B cell (primary cell): Measurements from ENCODE around the gene KIF26B. TPM values are rescaled to one million over a fixed set of nuclear protein-coding genes. Genes with fewer than 3 reads are reported as not detected.

Experiments
- ATAC-seq: fragments of 200-7000 bp; cut with Tn5 transposase; one replicate; pipeline ENCODE4 v1.10.0; 2021; ENCODE audit warnings: low read depth, mild to moderate bottlenecking, moderate number of reproducible peaks, moderate library complexity
- CTCF ChIA-PET: fragments of 350-600 bp; sonication (Branson Sonifier 250); formaldehyde crosslinking; loops from one replicate; lab custom pipeline; 2021; ENCODE audit warnings: antibody characterized with exemption, inconsistent platforms; lab: Charles Lee
- POLR2A ChIA-PET: fragments of 350-600 bp; sonication (Branson Sonifier 250); formaldehyde crosslinking; loops from one replicate; lab custom pipeline; 2021; ENCODE audit warnings: antibody characterized with exemption; lab: Charles Lee
- DNase-seq: peaks from one replicate; pipeline ENCODE4 v3.0.0; 2013
- H2AFZ ChIP-seq: 2 replicates; pipeline ENCODE4 v1.6.1; 2012; ENCODE audit warnings: mild to moderate bottlenecking, low read depth, low read length; ENCODE audit not compliant: insufficient read depth, poor library complexity, severe bottlenecking
- H3K27ac ChIP-seq, 2 donors: 1 replicate in 1 of 2; 2 replicates in 1 of 2; pipeline ENCODE4 v1.5.1; 2012 to 2013; ENCODE audit warnings: low read length in 2 of 2, mild to moderate bottlenecking in 2 of 2, moderate library complexity in 1 of 2
- H3K27me3 ChIP-seq, 4 experiments: fragments of 200-600 bp in 1 of 4; sonication (generic) in 1 of 4; replicated peaks in 1 of 4; 1 replicate in 2 of 4; 2 replicates in 2 of 4; pipeline versions ENCODE4 v1.6.1 to v1.7.0; 2013 to 2016; ENCODE audit warnings: low read length in 3 of 4, mild to moderate bottlenecking in 2 of 4, mixed read lengths in 1 of 4, moderate library complexity in 1 of 4; ENCODE audit not compliant: insufficient read depth in 4 of 4, control insufficient read depth in 3 of 4; ENCODE audit errors: control extremely low read depth in 1 of 4
- H3K36me3 ChIP-seq, 2 experiments: replicated peaks in 1 of 2; 1 replicate in 1 of 2; 2 replicates in 1 of 2; pipeline versions ENCODE4 v1.6.1 to v1.7.1; 2013; ENCODE audit warnings: low read length in 1 of 2; ENCODE audit not compliant: insufficient read depth in 2 of 2, control insufficient read depth in 1 of 2; ENCODE audit errors: control extremely low read depth in 1 of 2, extremely low read depth in 1 of 2
- H3K4me1 ChIP-seq, 2 donors: fragments of 200-600 bp in 1 of 2; sonication (generic) in 1 of 2; 1 replicate in 1 of 2; 2 replicates in 1 of 2; pipeline versions ENCODE4 v1.5.1 to v1.6.1; 2013 to 2017; ENCODE audit warnings: low read length in 2 of 2; ENCODE audit not compliant: control insufficient read depth in 2 of 2, insufficient read depth in 2 of 2
- H3K4me2 ChIP-seq: replicated peaks from 2 replicates; pipeline ENCODE3; 2012; ENCODE audit warnings: mild to moderate bottlenecking, low read depth, low read length; ENCODE audit not compliant: poor library complexity, severe bottlenecking
- H3K4me3 ChIP-seq, 5 experiments: fragments of 200-600 bp in 1 of 5; sonication (generic) in 1 of 5; 1 replicate in 3 of 5; 2 replicates in 2 of 5; pipeline versions ENCODE4 v1.5.1 to v1.7.0; 2011 to 2016; ENCODE audit warnings: low read length in 4 of 5, mild to moderate bottlenecking in 4 of 5, low read depth in 2 of 5, control low read depth in 1 of 5, moderate library complexity in 1 of 5; ENCODE audit not compliant: insufficient read depth in 1 of 5; ENCODE audit errors: control extremely low read depth in 1 of 5, extremely low read depth in 1 of 5
- H3K79me2 ChIP-seq: fragments of 200-600 bp; sonication (generic); one replicate; pipeline ENCODE4 v1.6.0; 2016; ENCODE audit warnings: low read length; ENCODE audit not compliant: control insufficient read depth, insufficient read depth
- H3K9ac ChIP-seq: fragments of 200-600 bp; sonication (generic); 2 replicates; pipeline ENCODE4 v1.6.1; 2017; ENCODE audit warnings: mild to moderate bottlenecking, low read length, moderate library complexity
- H3K9me3 ChIP-seq, 3 donors: one replicate each; pipeline versions ENCODE4 v1.6.1 to v1.7.1; 2013; ENCODE audit warnings: low read length in 2 of 3; ENCODE audit not compliant: control insufficient read depth in 2 of 3, insufficient read depth in 1 of 3; ENCODE audit errors: control extremely low read depth in 1 of 3
- H4K20me1 ChIP-seq: 2 replicates; pipeline ENCODE4 v1.6.0; 2012; ENCODE audit warnings: mild to moderate bottlenecking, low read length; ENCODE audit not compliant: insufficient read depth, control insufficient read depth, poor library complexity, severe bottlenecking
- H3K27ac Mint-ChIP-seq: one replicate; pipeline ENCODE4 v1.8.0; 2021; ENCODE audit warnings: mixed read lengths
- H3K27me3 Mint-ChIP-seq: one replicate; pipeline ENCODE4 v1.8.0; 2021; ENCODE audit warnings: mixed read lengths
- H3K4me1 Mint-ChIP-seq: one replicate; pipeline ENCODE4 v1.8.0; 2021; ENCODE audit warnings: mixed read lengths
- H3K4me3 Mint-ChIP-seq: one replicate; pipeline ENCODE4 v1.8.0; 2021; ENCODE audit warnings: mixed read lengths
- H3K9me3 Mint-ChIP-seq: one replicate; pipeline ENCODE4 v1.8.0; 2022; ENCODE audit warnings: mixed read lengths; ENCODE audit not compliant: insufficient read depth
- EZH2 ChIP-seq: IDR thresholded peaks from 2 replicates; pipeline ENCODE4 v1.6.1; 2012; ENCODE audit warnings: borderline replicate concordance, low read depth, mild to moderate bottlenecking, moderate library complexity, low read length; ENCODE audit not compliant: insufficient read depth, poor library complexity, severe bottlenecking
- WGBS: methylation state at CpG from one replicate; pipeline ENCODE4 v1.1.5; 2013; ENCODE audit warnings: missing lambda C conversion rate; ENCODE audit not compliant: insufficient coverage; 5-methylcytosine and 5-hydroxymethylcytosine counted together
- intact Hi-C: fragments of 100-400 bp; cut with micrococcal nuclease; formaldehyde crosslinking; loops from one replicate; pipeline ENCODE4 v1.10.0; 2022
- polyA plus RNA-seq: library from polyadenylated mRNA; depleted of rRNA; stranded (reverse); fragments of >200 nt; gene quantifications from 2 replicates; pipeline ENCODE4 v1.2.3, GENCODE V29; 2012
- total RNA-seq, 2 donors: library from RNA; stranded (reverse); fragments of 120-200 nt in 1 of 2; gene quantifications; 1 replicate in 1 of 2; 2 replicates in 1 of 2; pipeline versions ENCODE4 v1.2.3 to v1.2.4, GENCODE V29; 2013 to 2022
- TF ChIP-seq, protein P1 (sequence below): fragments of 200-600 bp; IDR thresholded peaks from one replicate; pipeline ENCODE4 v1.8.0; 2022; ENCODE audit warnings: antibody characterized with exemption, mild to moderate bottlenecking

Gene KIF26B
- total and polyA plus RNA-seq, 2 donors (not counting 1 experiment from before 2014, with no cell fraction given), result 0.62 TPM; not detected in 1

DNA sequence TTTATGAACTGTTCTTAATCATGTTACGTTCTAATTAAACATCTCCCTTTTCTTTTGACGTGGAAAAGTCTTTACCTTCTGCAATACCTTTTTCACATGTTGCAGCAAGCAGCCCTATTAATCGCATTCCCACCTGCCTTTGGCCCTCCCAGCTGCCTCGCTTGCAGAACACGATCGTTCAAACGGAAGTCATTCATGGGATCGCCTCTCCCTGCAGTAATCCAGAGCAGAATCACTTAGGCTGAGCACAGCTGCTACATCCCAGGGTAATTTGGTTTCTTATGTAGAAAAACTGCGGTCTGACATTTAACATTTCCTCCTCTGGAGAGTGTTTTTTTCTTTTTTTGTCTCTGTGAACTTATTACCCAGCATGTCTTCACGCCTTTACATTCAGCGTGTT lies 206.3 kb downstream of the KIF26B start:
- H3K9ac ChIP-seq, result no peak overlapping the region
- POLR2A ChIA-PET, result no interaction called here
- Mint-ChIP-seq H3K9me3 (no peaks in the 10 kb centered on the region), H3K27me3 (no peaks in the 10 kb centered on the region), H3K4me1 (no peaks in the 10 kb centered on the region), H3K27ac (no peak overlapping the region), H3K4me3 (no peak overlapping the region)
- 94% methylated on average over 10 of the region's 11 CpGs for WGBS
- H3K4me1 ChIP-seq, result no peaks in the 10 kb centered on the region
- H3K4me3 ChIP-seq, result no peak overlapping the region
- ATAC-seq, result no peak
- no peaks in the 10 kb centered on the region for H3K27me3 ChIP-seq
- DNase-seq, result no peak
- no peaks in the 10 kb centered on the region for H3K9me3 ChIP-seq
- TF ChIP-seq, protein P1, sequence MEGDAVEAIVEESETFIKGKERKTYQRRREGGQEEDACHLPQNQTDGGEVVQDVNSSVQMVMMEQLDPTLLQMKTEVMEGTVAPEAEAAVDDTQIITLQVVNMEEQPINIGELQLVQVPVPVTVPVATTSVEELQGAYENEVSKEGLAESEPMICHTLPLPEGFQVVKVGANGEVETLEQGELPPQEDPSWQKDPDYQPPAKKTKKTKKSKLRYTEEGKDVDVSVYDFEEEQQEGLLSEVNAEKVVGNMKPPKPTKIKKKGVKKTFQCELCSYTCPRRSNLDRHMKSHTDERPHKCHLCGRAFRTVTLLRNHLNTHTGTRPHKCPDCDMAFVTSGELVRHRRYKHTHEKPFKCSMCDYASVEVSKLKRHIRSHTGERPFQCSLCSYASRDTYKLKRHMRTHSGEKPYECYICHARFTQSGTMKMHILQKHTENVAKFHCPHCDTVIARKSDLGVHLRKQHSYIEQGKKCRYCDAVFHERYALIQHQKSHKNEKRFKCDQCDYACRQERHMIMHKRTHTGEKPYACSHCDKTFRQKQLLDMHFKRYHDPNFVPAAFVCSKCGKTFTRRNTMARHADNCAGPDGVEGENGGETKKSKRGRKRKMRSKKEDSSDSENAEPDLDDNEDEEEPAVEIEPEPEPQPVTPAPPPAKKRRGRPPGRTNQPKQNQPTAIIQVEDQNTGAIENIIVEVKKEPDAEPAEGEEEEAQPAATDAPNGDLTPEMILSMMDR, result no peak
- TF ChIP-seq EZH2, result no peak
- H3K4me2 ChIP-seq, result no peak overlapping the region
- no peaks in the 10 kb centered on the region for H3K79me2 ChIP-seq
- intact Hi-C loops, result no loop called here
- CTCF ChIA-PET, result no interaction called here
- no peak overlapping the region for H2AFZ ChIP-seq
- no peak overlapping the region for H3K27ac ChIP-seq
- no peaks in the 10 kb centered on the region for H3K36me3 ChIP-seq
- no peaks in the 10 kb centered on the region for H4K20me1 ChIP-seq

DNA sequence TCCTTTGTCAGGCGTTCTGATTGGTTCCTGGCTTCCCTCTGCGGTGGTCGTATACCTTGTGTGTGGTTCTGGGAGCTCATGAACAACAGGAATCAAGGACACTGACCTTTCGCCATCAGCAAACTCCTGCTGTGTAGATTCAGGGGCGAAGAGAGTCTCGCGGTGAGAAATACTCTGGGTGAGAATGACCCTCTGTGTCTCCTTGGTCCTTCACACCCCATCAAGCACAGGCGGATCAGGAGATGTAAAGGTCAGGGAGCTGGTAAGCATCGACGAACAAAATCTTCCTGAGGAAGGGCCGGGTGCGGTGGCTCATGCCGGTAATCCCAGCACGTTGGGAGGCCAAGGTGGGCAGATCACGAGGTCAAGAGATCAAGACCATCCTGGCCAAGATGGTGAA lies 207.2 kb downstream of the KIF26B start:
- no peaks in the 10 kb centered on the region for H3K27me3 Mint-ChIP-seq
- H3K4me1 ChIP-seq, result no peaks in the 10 kb centered on the region
- H2AFZ ChIP-seq, result no peak overlapping the region
- intact Hi-C loops, result no loop called here
- H3K27me3 ChIP-seq, result no peaks in the 10 kb centered on the region
- no peak overlapping the region for H3K27ac Mint-ChIP-seq
- H3K4me2 ChIP-seq, result no peak overlapping the region
- H3K4me3 Mint-ChIP-seq, result no peak overlapping the region
- no peaks in the 10 kb centered on the region for H4K20me1 ChIP-seq
- no peak overlapping the region for H3K27ac ChIP-seq
- H3K4me1 Mint-ChIP-seq, result no peaks in the 10 kb centered on the region
- ATAC-seq (no peak), DNase-seq (no peak)
- H3K36me3 ChIP-seq, result no peaks in the 10 kb centered on the region
- CTCF ChIA-PET, result no interaction called here
- no peak overlapping the region for H3K4me3 ChIP-seq
- WGBS, result 91% methylated on average over 10 of the region's 15 CpGs
- H3K79me2 ChIP-seq, result no peaks in the 10 kb centered on the region
- POLR2A ChIA-PET, result no interaction called here
- no peak overlapping the region for H3K9ac ChIP-seq
- H3K9me3 ChIP-seq, result no peaks in the 10 kb centered on the region
- no peaks in the 10 kb centered on the region for H3K9me3 Mint-ChIP-seq
- TF ChIP-seq, protein P1, result no peak
